AG20443 (cell line): ENCODE data around the gene PCBD1.

ENCODE experiments used
- DNase-seq: peaks from one replicate; pipeline ENCODE4 v3.0.0; 2012; ENCODE audit warnings: low spot score, mixed read lengths

Gene PCBD1

GRCh38 chr10:70834021-70834420 is 54.3 kb downstream of the PCBD1 start:
- DNase-seq: no peak

GRCh38 chr10:70833601-70834000 is 54.8 kb downstream of the PCBD1 start:
- no peak for DNase-seq
